Cardiac septum (tissue), 1 donor: Measurements from ENCODE around the gene OR2J3. TPM values are rescaled to one million over a fixed set of nuclear protein-coding genes. Genes with fewer than 3 reads are reported as not detected.
"Not testable (repeated sequence)": the region's sequence is repeated elsewhere in the genome, so short reads cannot be mapped to it uniquely, and the experiment has no call there.

ENCODE experiments used
- DNase-seq: peaks from one replicate; pipeline ENCODE4 v3.0.0-alpha.2; 2020; ENCODE audit warnings: low spot score
- intact Hi-C: fragments of 100-400 bp; cut with DNase I; formaldehyde crosslinking; loops from one replicate; pipeline ENCODE4 v1.14.0; 2022
- long read RNA-seq: library from polyadenylated mRNA; unstranded; transcript quantifications from one replicate; pipeline ENCODE4 v2.0.0, GENCODE V29; 2021
- total RNA-seq: library from RNA; stranded (reverse); fragmentation: NEBNext Ultra II Directional; extraction: Animal tissue kit (Norgen Biotek cat#: 25700); gene quantifications from one replicate; pipeline ENCODE4 v1.2.1, GENCODE V29; 2021
- donor health status: DM: no; HTN: no; CAD: no.

OR2J3 gene
- total RNA-seq, result not detected
- long read RNA-seq, result 0 reads

DNA sequence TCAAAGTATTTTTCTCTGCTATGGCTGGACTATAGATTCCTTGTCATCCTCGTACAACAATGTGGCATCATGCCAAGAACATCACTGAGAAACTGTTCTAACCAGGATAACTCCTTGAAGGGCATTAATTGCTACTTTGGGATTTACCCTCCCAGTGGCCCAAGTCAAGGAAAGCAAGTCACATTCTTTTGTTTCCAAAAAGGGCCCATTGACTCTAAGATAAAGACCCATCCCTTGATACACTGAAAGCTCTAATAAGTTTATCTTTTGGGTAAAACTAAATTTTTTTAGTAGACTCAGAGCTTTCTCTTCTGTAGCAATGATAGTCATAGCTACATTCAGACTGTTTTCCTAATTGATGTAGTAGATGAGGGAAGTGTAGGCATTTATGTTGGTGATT, at the start of gene OR2J3:
TSS of gene OR2J3 (plus strand) at position 301 of the 400 bp plus-strand sequence. CDS start 3,833 bp downstream, outside the sequence.
- intact Hi-C loops, result no loop called here
- DNase-seq, result no peak

- no peak for DNase-seq
- intact Hi-C loops, result no loop called here
Measured at GRCh38 chr6:29071831-29072723, 35.8 kb upstream of the OR2J3 start.

DNA sequence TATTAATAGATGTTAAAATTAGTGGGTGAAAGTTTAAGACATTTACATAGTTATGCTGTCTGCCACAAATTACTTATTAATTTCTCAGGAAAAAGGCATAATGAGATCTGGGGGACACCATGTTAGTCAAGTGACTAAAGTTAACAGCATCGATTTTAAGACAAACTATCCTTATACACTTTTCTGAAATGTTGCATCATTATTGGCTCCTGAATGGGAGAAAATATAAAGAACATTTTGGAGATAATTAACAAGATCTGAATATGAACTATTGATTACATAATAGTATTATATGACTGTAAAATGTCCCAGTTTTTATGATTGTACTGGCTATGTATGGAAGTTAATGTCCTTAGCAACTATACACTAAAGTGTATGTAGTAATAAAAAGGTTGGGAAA, 28.7 kb upstream of the OR2J3 start:
- no peak for DNase-seq
- intact Hi-C loops, result no loop called here

- intact Hi-C loops, result no loop called here
Measured at GRCh38 chr6:29081312-29081711, 26.5 kb upstream of the OR2J3 start.

GRCh38 chr6:29082457-29082856, 25.4 kb upstream of the OR2J3 start:
- no peak for DNase-seq
- intact Hi-C loops, result no loop called here

More at GRCh38 chr6:29081312-29081711, 26.5 kb upstream of the OR2J3 start:
- DNase-seq, result no peak

DNA sequence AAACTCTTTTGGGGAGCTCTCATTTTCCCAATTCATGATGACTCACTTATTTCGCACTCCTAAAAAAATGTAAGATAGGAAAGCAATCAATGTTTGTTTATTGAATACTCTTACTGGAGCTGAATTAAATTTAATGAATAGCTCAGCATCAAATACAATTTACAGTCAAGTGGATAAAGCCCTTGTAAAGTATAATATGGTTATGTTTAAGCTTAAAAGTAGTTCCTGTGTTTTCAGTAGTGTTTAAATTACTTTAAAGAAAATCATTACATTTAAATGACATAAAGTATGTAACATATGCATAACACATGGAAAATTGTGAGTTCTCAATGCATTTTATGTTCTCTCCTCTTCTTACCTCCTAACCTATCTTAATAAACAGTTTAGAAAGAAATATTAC, 20.6 kb upstream of the OR2J3 start, which contains the start of gene OR2B3:
TSS of gene OR2B3 (minus strand) at position 101 of the 400 bp plus-strand sequence. CDS start at position 36, 65 bp downstream.
- intact Hi-C loops, result no loop called here

GRCh38 chr6:29092957-29093356, 14.9 kb upstream of the OR2J3 start:
- intact Hi-C loops, result no loop called here

More for the DNA sequence above, 20.6 kb upstream of the OR2J3 start, which contains the start of gene OR2B3:
- DNase-seq, result no peak

DNA sequence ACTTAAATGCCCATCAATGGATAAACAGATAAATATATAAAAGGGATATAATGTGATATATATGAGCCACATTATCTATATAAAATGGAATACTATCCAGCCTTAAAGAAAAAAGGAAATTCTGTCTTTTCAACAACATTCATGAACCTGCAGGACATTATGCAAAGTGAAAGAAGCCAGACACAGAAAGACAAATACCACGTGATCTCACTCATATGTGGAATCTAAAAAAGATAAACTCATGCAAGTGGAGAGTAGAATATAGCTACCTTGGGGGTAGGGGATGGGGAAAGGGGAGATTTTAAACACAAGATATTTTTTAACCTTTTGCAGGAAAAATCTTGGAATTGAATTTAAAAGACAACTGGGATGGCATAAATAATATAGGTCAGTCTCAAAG, 10.1 kb upstream of the OR2J3 start:
- no peak for DNase-seq
- intact Hi-C loops, result no loop called here

More at GRCh38 chr6:29092957-29093356, 14.9 kb upstream of the OR2J3 start:
- no peak for DNase-seq

- intact Hi-C loops, result no loop called here
- no peak for DNase-seq
Measured at GRCh38 chr6:29099190-29099589, 8.7 kb upstream of the OR2J3 start, which contains the start of gene OR2J1. Gene OR2J1, plus strand, starts transcription at chr6:29099490. Its CDS starts 1,453 bp downstream, at chr6:29100943.

DNA sequence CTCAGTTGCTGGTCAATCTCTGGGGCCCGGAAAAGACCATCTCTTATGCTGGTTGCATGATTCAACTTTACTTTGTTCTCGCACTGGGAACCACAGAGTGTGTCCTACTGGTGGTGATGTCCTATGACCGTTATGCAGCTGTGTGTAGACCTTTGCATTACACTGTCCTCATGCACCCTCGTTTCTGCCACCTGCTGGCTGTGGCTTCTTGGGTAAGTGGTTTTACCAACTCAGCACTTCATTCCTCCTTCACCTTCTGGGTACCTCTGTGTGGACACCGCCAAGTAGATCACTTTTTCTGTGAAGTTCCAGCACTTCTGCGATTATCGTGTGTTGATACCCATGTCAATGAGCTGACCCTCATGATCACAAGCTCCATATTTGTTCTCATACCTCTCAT, 4.3 kb downstream of the OR2J3 start:
- DNase-seq, result no peak
- intact Hi-C loops, result no loop called here

DNA sequence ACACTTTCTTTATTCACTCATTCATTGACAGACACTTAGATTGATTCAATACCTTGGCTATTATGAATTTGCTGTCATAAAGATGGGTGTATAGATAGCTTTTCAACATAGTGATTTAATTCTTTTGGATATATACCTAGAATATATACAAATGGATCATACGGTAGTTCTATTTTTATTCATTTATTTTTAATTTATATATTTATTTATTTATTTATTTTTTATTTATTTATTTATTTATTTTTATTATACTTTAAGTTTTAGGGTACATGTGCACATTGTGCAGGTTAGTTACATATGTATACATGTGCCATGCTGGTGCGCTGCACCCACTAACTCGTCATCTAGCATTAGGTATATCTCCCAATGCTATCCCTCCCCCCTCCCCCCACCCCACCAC, 7.1 kb downstream of the OR2J3 start:
- intact Hi-C loops, DNase-seq: not testable (repeated sequence)

DNA sequence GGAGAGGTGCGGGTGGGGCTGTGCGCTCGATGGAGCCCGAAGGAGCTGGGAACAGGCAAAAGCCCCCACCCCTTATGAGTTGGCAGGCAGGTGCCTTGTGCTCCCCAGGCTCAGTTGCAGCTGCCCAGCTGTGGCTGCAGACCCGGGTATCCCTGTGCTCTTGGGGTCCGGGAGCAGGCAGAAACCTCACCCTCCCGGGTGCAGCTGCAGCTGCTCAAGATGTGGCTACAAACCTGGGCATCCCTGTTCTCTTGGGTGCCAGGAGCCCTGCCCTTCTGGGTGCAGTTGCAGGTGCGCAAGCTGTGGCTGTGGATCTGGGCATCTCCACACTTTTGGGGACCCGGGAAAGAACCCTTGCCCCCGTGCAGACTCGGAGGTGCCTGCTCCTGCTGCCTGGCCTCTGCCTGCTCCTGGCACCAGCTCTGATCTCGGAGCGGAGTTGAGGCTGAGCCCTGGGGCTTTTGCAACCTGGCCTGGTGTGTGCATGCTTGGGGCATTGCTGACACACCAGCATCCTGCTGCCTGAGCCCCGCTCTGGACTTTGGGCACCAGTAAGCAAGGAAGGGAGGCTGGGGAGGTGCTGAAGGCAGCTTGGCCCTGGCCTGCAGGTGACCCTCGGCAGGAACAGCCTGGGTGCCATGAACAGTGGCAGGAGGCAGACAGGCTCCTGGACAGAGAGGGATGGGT, 21.6 kb downstream of the OR2J3 start:
- intact Hi-C loops, result no loop called here
- DNase-seq, result no peak

DNA sequence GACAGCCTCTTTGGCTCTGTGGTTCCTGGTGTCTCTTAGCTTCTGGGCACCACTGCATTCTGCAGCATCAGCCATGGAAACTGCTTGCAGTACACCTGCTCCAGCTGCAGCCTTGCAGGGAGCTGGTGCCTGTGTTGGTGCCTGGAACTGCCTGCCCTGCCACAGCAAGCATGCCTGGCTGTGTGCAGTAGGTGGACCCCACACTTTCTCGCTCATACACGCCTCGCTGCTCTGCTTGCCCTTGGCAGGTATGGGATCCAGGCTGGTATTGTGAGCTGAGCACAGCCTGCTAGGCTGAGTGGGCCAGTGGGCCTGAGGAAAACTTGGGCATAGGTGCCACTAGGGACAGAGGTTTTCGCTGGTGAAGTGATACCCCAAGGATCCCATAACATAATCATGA, 22.8 kb downstream of the OR2J3 start:
- intact Hi-C loops, result no loop called here
- no peak for DNase-seq

DNA sequence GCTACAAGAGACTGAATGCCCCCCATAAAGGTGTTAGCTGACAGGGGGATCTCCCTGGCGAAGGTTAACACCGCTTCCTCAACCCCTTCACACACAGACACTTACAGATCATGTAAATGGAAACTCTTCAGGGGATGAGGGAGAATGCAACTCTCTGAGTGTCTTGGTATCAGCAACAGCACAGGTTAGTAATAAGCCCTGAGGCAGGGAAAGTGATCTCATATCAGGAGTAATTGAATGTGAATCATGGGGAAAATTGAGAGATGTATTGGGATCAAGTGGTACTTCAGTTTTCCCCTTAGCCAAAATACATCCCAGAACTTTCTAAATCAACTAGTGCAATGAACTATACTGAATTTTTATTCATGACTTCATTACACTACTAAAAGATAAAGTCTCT, 23.8 kb downstream of the OR2J3 start:
- no peak for DNase-seq

DNA sequence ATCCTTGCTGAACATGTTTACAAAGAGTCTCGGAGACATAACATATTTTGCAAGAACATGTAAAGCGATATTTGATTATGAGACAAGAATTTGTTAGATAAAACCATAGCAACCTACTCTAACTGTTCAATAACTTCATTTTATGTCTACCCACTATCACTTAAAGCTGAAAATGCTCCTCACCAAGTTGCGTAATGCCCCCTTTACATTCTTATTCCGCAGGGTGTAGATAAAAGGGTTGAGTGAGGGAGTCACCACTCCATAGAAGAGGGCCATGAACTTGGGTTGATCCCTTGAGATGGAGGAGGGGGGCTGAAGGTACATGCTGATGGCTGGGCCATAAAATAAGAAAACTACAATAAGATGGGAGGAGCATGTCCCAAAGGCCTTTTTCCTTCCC, 29.9 kb downstream of the OR2J3 start:
- intact Hi-C loops, result no loop called here
- no peak for DNase-seq

More for the DNA sequence above, 23.8 kb downstream of the OR2J3 start:
- intact Hi-C loops, result no loop called here

GRCh38 chr6:29141606-29142005, 33.7 kb downstream of the OR2J3 start:
- intact Hi-C loops, result no loop called here
- no peak for DNase-seq

DNA sequence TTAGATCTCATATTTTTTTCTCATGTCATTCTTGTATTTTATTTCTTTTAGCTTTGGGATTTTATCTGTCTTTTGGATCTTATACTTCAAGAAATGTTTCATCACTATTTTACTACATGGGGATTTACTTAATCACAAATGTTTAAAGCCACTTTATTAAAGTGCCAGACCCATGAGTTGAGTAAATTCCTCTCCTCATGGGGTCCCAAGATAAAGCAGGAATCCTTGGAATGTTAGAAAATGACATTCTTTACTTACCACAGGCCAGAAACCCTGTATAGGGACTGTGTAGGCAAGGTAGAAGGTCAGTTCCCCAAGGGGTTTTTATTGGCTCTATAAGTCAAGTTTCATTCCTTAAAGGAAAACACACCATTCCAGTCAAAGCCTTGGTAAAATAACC, 34.5 kb downstream of the OR2J3 start:
- intact Hi-C loops, result no loop called here
- DNase-seq, result no peak

- intact Hi-C loops, result no loop called here
- no peak for DNase-seq
Measured at GRCh38 chr6:29146179-29146578, 38.3 kb downstream of the OR2J3 start.

GRCh38 chr6:29147074-29147473, 39.2 kb downstream of the OR2J3 start:
- DNase-seq, result no peak
- intact Hi-C loops, result no loop called here

GRCh38 chr6:29149444-29149843, 41.6 kb downstream of the OR2J3 start:
- intact Hi-C loops, DNase-seq: not testable (repeated sequence)
